HuH-7.5 (cell line): ENCODE results near the gene C6orf141.

Experiments used
- DNase-seq: peaks from one replicate; pipeline ENCODE4 v3.0.0; 2011; ENCODE audit warnings: low spot score

C6orf141 gene

DNA sequence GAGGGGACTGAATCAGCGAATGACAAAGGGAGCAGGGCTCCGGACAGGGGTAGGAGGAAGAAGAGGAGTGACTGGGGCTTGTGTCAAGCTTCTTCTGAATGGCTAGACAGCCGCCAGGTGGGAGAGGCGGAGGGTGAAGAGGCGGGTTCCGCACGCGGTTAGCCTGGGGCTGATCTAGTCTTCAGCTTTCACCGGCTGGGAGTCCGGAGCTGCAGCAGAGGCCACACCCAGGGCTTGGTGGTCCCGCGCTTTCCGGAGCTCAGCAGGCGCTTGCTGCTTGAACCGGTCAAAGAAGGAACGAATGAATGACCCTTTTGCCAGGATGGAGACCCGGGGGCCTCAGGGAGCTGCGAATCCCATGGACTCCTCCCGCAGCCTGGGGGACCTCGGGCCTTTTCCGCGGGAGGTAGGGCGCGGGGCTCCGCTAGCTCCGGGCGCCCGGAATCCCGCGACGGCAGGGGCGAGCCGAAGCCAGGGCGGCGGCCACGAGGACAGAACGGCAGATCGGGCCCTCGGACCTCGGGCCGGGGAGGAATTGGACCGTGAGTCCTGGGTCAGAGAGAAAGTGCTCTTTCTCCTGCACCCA, at the start of gene C6orf141:
Gene C6orf141, plus strand, starts transcription at position 177 of the 586 bp plus-strand sequence. Its CDS starts 125 bp downstream, at position 302.
- DNase-seq: peak; percentile 32

GRCh38 chr6:49504666-49505065, 45.8 kb upstream of the C6orf141 start:
- no peak for DNase-seq

GRCh38 chr6:49506569-49507111, 43.8 kb upstream of the C6orf141 start:
- no peak for DNase-seq

- DNase-seq: no peak
These were observed 41.1 kb upstream of the C6orf141 start for GRCh38 chr6:49509342-49509741.

GRCh38 chr6:49513153-49513989, 37.1 kb upstream of the C6orf141 start:
- DNase-seq: no peak

DNA sequence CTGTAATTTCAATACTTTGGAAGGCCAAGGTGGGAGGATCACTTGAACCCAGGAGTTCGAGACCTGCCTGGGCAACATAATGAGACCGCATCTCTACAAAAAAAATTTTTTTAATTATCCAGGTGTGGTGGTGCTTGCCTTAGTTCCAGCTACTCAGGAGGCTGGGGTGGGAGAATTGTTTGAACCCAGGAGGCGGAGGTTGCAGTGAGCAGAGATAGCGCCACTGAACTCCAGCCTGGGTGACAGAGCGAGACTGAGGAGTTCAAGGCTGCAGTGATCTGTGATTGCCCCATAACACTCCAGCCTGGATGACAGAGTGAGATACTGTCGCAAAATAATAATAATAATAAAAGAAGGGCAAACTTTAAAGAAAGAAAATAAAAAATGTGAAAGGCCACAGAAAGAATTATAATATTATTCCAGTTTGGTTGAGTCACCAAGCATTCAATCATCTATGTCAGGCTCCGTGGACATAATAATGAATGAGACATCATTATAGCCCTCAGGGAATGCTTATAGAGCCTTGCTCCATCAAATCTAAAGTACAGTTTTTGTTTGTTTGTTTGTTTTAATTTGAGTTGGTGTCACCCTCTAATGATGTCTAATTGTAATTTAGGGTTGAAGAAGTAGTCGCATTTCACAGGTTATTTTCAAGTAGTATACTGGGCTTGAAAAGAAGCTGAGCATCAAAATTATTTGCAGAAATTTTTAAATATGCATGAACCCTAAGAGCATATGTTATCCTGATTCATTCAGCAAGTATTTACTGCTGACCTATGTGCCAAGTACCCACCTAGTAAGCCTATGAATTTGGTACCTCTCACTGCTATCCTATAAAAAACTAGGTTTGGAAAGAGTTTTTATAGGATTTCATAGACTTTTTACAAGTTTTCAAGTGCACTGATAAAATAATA, 35.6 kb upstream of the C6orf141 start:
- DNase-seq: no peak

GRCh38 chr6:49515485-49516146, 34.9 kb upstream of the C6orf141 start:
- no peak for DNase-seq

- DNase-seq: no peak
These were observed 34.3 kb upstream of the C6orf141 start for GRCh38 chr6:49516147-49516505.

DNA sequence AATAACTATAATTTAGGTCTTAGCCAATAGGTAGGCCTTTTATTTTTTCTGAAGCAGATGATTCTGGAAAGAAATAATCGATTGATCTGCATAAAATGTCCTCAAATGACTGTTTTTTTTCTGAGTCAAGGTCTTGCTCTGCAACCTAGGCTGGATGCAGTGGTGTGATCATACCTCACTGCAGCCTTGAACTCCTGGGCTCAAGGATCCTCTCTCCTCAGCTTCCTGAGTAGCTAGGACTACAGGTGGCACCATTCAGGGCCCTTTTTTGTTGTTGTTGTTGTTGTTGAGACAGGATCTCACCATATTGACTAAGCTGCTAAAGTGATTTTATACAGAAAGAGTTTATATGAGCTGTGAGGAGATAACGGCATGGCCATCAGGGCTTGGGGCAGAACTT, 32.5 kb upstream of the C6orf141 start:
- DNase-seq: no peak

- no peak for DNase-seq
These were observed 30.8 kb upstream of the C6orf141 start for GRCh38 chr6:49519660-49520059.

DNA sequence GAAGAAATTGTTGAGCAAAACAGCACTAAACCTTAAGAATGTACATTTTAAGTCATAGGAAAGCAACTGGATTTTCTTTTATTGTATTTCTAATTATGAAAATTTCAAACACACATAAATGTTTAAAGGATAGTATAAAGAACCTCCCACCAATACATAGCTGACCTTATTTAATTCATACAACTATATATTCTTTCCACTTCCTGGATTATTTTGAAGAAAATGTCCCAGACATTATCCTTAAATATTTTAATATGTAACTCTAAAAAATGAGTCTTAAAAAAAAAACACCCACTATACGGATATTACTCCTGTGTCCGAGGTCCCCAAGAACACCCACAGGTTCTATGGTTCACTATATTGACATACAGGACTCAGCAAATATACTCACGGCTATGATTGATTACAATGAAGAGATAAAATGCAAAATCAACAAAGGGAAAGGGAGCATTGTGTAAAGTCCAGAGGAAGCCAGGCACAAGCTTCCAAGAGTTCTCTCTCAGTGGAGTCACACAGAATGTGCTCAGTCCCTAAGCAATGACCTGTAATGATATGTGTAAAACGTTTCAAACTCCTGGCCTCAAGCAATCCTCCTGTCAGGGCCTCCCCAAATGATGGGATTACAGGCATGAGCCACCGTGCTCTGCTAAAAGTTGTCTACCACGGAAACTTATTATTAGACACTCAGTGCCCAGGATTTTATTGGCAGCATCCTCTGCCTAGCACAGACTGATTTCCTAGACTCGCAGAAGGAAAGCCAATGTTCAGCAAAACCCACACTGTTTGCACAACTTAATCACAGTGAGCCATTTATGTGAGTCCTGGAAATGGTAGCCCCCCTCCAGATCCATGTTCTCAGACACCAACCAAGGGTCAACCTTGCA, 27.5 kb upstream of the C6orf141 start:
- no peak for DNase-seq

- DNase-seq: no peak
These were observed 26.6 kb upstream of the C6orf141 start for GRCh38 chr6:49523901-49524300.

DNA sequence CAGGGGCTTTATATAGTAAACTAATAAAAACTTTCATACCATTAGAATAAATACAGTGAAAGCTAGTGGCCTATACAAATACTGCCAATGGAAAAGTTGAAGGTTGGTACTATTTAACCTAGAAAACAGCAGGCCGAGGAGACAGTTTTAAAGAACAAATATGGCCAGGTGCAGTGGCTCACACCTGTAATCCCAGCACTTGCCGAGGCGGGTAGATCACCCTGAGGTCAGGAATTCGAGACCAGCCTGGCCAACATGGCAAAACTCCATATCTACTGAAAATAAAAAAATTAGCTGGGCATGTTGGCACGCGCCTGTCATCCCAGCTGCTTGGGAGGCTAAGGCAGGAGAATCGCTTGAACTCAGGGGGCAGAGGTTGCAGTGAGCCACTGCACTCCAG, 25.9 kb upstream of the C6orf141 start:
- no peak for DNase-seq

DNA sequence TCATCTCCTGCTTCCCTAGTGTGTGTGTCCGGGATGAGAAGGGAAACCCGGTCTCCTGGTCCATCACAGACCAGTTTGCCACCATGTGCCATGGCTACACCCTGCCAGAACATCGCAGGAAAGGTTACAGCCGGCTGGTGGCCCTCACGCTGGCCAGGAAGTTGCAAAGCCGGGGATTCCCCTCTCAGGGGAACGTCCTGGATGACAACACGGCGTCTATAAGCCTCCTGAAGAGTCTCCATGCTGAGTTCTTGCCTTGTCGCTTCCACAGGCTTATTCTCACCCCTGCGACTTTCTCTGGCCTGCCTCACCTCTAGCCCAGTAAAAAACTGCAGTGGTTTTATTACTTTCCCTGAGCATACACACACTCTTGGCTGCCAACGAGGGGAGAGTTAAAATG, 23.9 kb upstream of the C6orf141 start:
- no peak for DNase-seq

- no peak for DNase-seq
These were observed 23.1 kb upstream of the C6orf141 start for GRCh38 chr6:49527320-49527719.

DNA sequence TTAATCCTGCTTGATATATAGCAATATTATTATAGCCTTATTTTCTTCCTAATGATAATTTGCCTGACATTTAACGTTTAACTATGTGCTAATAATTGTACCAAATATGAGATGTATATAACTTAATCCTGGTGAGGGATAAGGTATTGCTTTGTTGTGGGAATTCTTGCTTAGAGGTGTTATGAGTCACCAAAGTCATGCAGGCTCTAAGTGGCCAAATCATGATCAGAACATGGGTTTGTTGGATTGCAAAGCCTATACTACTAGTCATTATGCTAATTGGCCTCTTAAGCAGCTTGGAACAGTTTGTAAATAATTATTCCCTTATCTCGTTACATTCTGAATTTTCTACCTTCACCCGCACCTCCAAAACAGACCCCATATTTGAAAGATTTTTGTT, 21.9 kb upstream of the C6orf141 start:
- no peak for DNase-seq

DNA sequence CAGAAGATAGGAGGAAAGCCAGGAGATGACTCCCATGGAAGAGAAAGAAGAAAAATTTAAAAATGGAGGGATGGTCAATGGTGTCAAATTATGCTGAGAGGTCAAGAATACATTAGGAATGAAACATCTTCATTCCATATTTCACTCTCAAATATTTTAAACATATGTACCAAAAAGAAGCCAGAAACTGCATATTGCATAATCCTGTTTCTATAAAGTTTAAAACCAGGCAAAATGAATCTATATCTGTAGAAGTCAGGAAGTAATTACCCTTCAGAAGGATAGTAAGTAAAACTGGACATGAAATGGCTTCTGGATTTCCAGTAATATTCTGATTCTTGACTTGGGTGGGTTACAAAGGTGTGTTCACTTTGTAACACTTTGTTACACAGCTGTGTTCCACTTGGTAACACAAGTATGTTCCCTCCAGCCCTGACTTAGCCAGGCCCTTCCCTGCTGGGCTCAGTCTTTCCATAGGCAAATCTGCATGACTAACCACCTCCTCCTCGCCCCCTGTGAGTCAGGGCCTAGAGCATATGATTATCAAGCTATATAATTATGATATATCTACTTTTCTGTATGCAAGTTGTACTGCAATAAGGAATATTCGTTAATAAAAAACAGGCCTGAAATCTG, 20.2 kb upstream of the C6orf141 start:
- DNase-seq: no peak

- no peak for DNase-seq
These were observed 18.5 kb upstream of the C6orf141 start for GRCh38 chr6:49531774-49532569.

- no peak for DNase-seq
These were observed 14.7 kb upstream of the C6orf141 start for GRCh38 chr6:49535795-49536194.

- DNase-seq: no peak
These were observed 11.4 kb upstream of the C6orf141 start for GRCh38 chr6:49539102-49539501.
